Chondrocyte (in vitro differentiated cells): ENCODE data around the gene KIF1A. TPM values are rescaled to one million over a fixed set of nuclear protein-coding genes. Genes with fewer than 3 reads are reported as not detected.

ENCODE experiments used
- DNase-seq: peaks from one replicate; pipeline ENCODE4 v3.0.0; 2021; ENCODE audit warnings: mixed read lengths, low spot score
- H3K27ac Mint-ChIP-seq: one replicate; pipeline ENCODE4 v1.8.0; 2021; ENCODE audit warnings: mild to moderate bottlenecking, moderate library complexity, mixed read lengths; ENCODE audit not compliant: unreplicated experiment
- H3K27me3 Mint-ChIP-seq: 2 replicates; pipeline ENCODE4 v1.8.0; 2021; ENCODE audit warnings: low read depth, mixed read lengths
- H3K36me3 Mint-ChIP-seq: 2 replicates; pipeline ENCODE4 v1.8.0; 2021; ENCODE audit warnings: low read depth, mixed read lengths
- H3K4me1 Mint-ChIP-seq: 2 replicates; pipeline ENCODE4 v1.8.0; 2021; ENCODE audit warnings: low read depth, mild to moderate bottlenecking, mixed read lengths
- H3K4me3 Mint-ChIP-seq: one replicate; pipeline ENCODE4 v1.8.0; 2021; ENCODE audit warnings: mild to moderate bottlenecking, moderate library complexity, mixed read lengths; ENCODE audit not compliant: unreplicated experiment
- H3K9me3 Mint-ChIP-seq: 2 replicates; pipeline ENCODE4 v1.8.0; 2021; ENCODE audit warnings: low read depth, mixed read lengths
- total RNA-seq: library from RNA; stranded (reverse); gene quantifications from 3 replicates; pipeline ENCODE4 v1.2.1, GENCODE V29; 2021
- TF ChIP-seq, protein P1 (sequence below): fragments of 200-600 bp; sonication (generic); IDR thresholded peaks from 2 replicates; pipeline ENCODE4 v1.5.0; 2021; ENCODE audit warnings: antibody characterized with exemption, mild to moderate bottlenecking, moderate library complexity

The KIF1A gene
- total RNA-seq, 1 donor from 2014 or later, result 60.0 TPM

DNA sequence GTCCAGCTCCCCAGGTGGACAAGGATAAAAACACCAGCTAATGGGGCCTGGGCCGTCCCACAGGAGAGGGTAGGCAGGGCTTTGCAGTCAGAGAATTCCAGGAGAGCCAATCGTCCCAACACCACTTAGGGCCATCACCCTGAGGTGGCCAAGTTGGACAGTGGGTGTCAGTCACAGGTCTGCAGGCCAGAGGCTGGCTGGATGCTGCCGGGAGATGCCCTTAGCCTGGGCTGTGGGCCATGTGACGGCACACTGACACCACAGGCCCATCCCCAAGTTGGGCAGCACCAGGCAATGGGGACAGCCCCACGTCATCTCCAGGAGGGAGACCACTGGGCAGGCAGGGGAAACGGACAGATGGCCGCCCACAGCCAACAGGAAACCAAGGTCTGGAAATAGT, 53.9 kb downstream of the KIF1A start:
- no peaks in the 10 kb centered on the region for H3K9me3 Mint-ChIP-seq
- peaks cover 4% of the 10 kb centered on the region for H3K36me3 Mint-ChIP-seq
- TF ChIP-seq, protein P1, sequence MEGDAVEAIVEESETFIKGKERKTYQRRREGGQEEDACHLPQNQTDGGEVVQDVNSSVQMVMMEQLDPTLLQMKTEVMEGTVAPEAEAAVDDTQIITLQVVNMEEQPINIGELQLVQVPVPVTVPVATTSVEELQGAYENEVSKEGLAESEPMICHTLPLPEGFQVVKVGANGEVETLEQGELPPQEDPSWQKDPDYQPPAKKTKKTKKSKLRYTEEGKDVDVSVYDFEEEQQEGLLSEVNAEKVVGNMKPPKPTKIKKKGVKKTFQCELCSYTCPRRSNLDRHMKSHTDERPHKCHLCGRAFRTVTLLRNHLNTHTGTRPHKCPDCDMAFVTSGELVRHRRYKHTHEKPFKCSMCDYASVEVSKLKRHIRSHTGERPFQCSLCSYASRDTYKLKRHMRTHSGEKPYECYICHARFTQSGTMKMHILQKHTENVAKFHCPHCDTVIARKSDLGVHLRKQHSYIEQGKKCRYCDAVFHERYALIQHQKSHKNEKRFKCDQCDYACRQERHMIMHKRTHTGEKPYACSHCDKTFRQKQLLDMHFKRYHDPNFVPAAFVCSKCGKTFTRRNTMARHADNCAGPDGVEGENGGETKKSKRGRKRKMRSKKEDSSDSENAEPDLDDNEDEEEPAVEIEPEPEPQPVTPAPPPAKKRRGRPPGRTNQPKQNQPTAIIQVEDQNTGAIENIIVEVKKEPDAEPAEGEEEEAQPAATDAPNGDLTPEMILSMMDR, result no peak
- H3K4me3 Mint-ChIP-seq, result no peak overlapping the region
- no peaks in the 10 kb centered on the region for H3K27me3 Mint-ChIP-seq
- DNase-seq, result no peak
- H3K27ac Mint-ChIP-seq, result no peak overlapping the region
- no peaks in the 10 kb centered on the region for H3K4me1 Mint-ChIP-seq

DNA sequence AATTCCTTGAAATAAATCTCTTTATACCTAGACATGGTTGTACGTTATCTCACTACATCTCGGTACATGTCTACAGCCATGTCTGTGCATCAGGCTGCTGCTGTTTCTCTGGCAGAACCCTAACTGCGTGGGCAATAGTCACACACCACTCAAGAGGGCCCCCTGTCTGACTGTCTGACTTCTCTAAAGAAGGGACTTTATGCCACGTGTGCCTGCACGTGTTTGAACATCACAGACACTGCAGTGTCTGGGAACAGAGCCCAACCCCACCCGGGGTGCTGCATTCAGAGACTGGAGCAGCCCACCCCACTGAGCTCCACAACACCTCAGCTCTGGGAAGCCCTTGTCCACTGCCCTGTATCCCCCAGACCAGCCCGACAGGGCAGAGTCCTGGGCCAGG, 55.0 kb downstream of the KIF1A start:
- Mint-ChIP-seq H3K27ac (no peak overlapping the region), H3K4me1 (no peaks in the 10 kb centered on the region), H3K36me3 (peaks cover 2% of the 10 kb centered on the region), H3K4me3 (no peak overlapping the region), H3K27me3 (no peaks in the 10 kb centered on the region), H3K9me3 (no peaks in the 10 kb centered on the region)
- no peak for DNase-seq
- TF ChIP-seq, protein P1, result no peak

GRCh38 chr2:240764605-240765004, 55.4 kb downstream of the KIF1A start:
- DNase-seq, result no peak
- H3K9me3 Mint-ChIP-seq, result no peaks in the 10 kb centered on the region
- H3K4me1 Mint-ChIP-seq, result no peaks in the 10 kb centered on the region
- H3K36me3 Mint-ChIP-seq, result peaks cover 1% of the 10 kb centered on the region
- H3K27ac Mint-ChIP-seq, result no peak overlapping the region
- TF ChIP-seq, protein P1, result no peak
- no peaks in the 10 kb centered on the region for H3K27me3 Mint-ChIP-seq
- no peak overlapping the region for H3K4me3 Mint-ChIP-seq

- Mint-ChIP-seq H3K9me3 (no peaks in the 10 kb centered on the region), H3K27ac (no peak overlapping the region), H3K4me1 (no peaks in the 10 kb centered on the region), H3K27me3 (no peaks in the 10 kb centered on the region), H3K4me3 (no peak overlapping the region), H3K36me3 (peaks cover 9% of the 10 kb centered on the region)
- TF ChIP-seq, protein P1, result no peak
- no peak for DNase-seq
Measured at GRCh38 chr2:240762971-240763370, 57.0 kb downstream of the KIF1A start.

GRCh38 chr2:240762249-240762648, 57.8 kb downstream of the KIF1A start:
- DNase-seq, result no peak
- no peak overlapping the region for H3K4me3 Mint-ChIP-seq
- TF ChIP-seq, protein P1, result no peak
- H3K27me3 Mint-ChIP-seq, result no peaks in the 10 kb centered on the region
- no peaks in the 10 kb centered on the region for H3K4me1 Mint-ChIP-seq
- H3K36me3 Mint-ChIP-seq, result peaks cover 9% of the 10 kb centered on the region
- no peaks in the 10 kb centered on the region for H3K9me3 Mint-ChIP-seq
- H3K27ac Mint-ChIP-seq, result no peak overlapping the region
